ENCODE results near the gene RALBP1.
"Not testable (repeated sequence)": the region's sequence is repeated elsewhere in the genome, so short reads cannot be mapped to it uniquely, and the experiment has no call there.

The RALBP1 gene

DNA sequence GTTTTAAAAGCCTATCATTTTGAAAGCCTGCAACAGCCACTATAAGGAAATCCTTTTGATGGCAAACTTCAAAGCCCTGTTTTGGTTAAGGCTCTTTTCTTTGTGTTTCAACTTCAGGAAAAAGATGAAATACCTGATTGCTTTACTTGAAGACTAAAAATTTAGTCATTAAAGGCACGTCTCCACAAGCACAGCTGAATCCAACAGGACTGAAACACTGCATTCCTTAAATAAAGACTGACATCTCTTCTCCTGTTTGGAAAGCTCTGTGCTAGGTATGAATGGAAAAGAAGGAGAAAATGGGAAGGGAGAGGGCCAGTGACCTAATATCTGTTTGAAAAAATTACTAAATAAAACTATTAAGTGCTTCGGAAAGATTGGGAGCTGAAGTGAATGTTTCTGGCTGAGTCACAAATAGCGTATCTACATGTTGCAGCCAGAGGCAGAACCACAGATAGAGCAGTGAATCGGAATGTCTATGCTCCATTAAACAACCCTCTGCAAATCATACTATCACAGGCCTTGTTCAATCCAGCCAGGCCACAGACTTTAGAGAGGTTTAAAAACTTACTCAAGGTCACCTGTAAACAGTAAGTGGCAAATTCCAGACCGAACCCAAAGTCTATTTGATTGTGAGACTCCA lies 21.1 kb upstream of the RALBP1 start:
- no peak for DNase-seq (ENCODE audit: low spot score)

DNA sequence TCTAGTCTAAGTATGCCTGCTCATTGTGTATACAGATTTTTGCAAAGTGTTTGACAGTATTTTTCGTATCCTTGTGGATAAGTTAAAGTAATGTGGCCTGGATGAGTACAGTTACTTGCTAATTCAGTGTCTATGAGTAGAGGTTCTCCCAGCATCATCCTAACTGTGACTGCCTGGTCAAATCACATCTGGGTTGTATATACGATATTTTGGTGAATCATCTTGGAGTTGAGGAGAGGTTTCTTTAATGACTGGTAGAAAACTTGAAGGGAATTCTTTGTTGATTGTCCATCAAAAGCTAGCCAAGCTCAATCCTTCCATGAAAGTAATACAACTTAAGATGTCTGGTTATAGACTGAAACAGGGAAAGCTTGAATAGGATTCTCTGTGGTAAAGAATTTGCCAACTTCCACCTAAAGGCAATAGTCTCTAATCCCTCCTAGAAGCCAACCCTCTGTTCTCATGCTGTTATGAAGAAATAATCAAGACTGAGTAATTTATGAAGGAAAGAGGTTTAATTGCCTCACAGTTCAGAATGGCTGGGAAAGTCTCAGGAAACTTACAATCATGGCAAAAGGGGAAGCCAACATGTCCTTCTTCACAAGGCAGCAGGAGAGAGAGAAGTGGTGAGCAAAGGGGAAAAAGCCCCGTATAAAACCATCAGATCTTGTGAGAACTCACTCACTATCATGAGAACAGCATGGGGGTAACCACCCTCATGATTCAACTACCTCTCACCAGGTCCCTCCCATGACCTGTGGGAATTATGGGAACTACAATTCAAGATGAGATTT lies 19.4 kb upstream of the RALBP1 start:
- DNase-seq (ENCODE audit: low spot score), result no peak

DNA sequence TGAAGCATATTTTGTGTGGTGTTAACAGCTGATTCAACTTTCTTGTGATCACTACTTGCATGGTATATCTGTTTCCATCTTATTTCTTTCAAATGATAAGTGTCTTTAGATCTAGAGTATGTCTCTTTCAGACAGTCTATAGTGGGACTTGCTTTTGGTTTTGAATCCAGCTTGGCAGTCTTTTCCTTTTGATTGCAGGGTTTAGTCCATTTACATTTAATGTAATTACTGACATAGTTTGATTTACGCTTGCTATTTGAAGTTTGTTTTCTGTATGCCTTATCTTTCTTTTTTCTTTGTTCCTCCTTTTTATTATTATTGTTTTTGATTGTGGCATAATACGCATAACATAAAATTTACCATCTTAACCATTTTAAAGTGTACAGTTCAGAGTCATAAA lies 9.2 kb upstream of the RALBP1 start:
- no peak for DNase-seq (ENCODE audit: low spot score)

DNA sequence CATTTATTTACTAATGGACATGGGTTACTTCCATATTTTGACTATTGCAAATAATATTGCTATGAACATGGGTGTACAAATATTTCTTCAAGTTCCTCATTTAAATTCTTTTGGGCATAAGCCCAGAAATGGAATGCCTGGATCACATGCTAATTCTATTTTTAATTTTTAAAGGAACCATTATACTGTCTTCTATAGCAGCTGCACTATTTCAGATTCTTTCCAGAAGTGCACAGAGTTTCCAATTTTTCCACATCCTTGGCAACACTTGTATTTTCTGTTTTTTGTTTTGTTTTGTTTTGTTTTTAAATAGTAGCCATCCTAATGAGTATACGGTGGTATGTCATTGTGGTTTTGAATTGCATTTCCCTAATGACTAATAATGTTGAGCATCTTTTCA lies 8.5 kb upstream of the RALBP1 start:
- no peak for DNase-seq (ENCODE audit: low spot score)

DNA sequence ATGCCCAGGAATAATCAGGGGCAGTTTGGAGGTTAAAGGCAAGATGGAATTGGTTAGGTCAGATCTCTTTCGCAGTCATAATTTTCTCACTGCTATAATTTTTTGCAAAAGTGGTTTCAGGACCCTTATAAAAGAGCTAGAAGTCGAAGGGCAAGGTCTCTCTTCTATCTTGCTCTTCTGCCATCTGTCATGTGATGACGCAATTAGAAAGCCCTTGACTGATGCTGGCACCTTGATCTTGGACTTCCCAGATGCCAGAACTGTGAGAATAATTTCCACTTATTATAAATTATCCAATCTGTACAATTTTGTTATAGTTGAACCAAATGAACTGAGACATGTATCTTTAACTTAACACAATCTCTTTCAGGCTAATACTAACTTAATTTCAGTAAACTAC lies 6.3 kb upstream of the RALBP1 start:
- no peak for DNase-seq (ENCODE audit: low spot score)

DNA sequence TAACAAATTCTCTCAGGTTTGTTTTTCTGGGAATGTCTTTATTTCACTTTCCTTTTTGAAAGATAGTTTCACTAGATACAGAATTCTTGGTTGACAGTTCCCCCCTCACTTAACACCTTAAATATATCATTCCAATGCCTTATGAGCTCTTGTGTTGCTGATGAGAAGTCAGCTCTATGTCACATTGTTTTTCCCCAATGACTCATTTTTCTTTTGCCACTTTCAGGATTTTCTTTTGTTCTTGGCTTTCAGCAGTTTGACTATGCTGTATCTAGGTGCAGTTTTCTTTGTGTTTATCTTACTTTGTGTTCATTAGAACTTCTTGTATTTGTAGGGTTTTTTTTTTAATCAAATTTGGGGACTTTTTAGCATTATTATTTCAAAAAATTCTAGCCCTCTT lies 5.6 kb upstream of the RALBP1 start:
- no peak for DNase-seq (ENCODE audit: low spot score)

DNA sequence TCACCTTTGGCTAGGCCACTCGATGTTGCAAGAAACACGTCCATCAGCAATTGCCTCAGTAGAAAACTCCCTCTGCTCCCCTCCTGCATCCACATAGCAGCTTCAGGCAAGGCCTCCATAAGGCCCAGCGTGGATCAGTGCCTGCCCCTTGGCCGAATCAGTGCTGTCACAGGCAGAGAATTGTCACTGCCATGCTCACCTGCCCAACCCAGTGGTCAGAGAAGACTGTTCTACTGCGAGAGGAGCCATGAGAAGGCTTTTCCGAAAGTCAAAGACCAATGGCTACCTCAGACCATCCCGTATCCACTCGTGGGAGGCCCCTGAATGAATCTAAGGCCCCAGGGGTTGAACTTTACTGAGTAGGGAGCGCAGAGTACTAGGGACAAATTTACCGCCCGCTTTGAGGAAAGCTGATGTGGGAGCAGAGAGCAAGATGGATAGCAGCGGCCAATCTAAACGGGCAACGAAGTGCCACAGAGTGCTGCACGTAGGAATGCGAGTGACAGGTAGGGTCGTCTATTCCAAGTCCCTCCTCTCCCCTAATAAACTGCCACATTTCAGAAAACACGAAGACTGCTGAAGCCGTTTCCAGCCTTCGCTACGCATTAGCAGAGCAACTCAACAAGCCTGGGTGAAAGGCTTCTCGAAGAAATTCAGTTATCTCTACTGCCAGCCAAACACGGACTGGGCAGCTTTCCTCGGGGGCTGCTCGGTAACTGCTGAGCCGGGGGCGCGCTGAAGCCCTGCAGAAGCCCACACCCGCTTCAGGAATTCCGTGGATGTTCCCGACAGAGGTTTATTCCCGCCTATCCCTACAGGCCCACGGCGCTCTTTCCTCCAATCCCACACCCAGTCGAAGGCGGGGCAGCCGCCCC lies 968 bp upstream of the RALBP1 start:
- peak; percentile 76 for DNase-seq (ENCODE audit: low spot score)

DNA sequence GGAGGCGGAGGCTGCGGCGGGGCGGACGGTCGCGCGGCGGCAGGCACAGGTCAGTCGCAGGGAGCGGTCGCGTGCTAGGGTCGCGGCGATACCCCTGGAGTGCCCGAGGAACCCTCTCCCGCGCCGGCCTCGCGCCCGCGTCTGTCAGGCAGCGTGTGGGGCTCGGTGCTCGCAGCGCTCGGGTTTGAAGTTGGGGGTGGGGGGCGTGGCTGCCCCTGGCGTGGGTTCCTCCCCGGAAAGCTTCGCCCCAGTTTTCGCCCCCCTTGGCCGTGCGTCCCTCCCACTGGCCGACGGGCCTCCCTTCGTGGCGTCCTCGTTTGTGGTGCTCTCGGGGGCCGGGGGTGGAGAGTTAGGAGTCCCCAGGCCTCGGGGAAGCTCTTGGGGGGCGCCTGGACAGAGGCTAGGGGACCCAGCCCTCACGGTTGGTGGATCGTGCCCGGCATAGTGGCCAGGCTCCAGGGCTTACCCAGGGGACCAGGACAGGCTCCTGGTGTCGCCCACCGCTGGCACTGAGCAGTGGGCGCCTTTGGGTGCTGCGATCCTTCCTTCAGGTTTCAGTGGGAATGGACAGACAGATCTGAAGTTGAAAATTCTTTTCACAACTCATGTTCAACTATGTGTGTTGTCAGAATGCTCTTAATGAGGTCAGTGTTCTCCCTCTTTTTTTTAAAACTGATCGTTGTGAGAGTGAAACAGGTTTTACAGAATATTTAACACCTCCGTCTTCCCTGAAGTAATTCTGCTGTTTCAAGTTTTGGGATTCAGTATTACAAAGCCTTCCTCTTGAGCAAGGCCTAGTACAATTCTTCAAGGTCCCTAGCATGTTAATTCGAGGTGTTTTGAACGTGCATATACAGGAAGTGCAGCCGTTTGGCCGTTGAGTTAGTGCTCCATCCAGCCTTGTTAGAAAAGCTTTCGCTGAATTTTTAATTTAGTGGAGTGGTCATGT lies 604 bp downstream of the RALBP1 start:
- peak; percentile 51 for DNase-seq (ENCODE audit: low spot score)

DNA sequence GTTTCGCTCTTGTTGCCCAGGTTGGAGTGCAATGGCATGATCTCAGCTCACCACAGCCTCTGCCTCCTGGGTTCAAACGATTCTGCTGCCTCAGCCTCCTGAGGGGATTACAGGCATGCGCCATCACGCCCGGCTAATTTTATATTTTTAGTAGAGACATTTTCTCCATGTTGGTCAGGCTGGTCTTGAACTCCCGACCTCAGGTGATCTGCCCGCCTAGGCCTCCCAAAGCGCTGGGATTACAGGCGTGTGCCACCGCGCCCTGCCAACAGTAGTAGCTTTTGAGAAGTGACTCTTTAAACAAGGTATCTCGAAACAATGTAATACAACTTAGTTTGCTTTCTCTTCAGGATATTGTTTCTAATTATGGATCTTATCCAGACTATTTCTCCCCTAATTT lies 1.6 kb downstream of the RALBP1 start:
- not testable (repeated sequence) for DNase-seq (ENCODE audit: low spot score)

DNA sequence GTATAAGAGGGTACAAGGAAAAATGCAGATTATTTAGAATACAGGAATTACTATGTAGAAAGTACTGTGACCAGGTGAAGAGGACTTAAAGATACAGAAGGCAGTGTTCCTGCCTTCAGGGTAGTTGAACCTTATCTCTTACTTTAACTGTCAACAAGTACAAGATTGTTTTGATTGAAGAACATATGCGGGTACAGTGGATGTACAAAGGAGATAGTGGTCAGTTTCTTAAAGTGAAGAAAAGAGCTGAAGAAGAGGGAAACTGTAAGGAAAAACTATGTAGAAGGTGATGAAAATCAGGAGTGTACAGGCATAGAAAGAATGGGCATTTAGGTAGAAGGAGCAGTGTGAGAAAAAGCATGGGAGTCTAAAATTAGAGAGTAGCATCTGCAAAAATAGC lies 2.2 kb downstream of the RALBP1 start:
- DNase-seq (ENCODE audit: low spot score), result no peak

DNA sequence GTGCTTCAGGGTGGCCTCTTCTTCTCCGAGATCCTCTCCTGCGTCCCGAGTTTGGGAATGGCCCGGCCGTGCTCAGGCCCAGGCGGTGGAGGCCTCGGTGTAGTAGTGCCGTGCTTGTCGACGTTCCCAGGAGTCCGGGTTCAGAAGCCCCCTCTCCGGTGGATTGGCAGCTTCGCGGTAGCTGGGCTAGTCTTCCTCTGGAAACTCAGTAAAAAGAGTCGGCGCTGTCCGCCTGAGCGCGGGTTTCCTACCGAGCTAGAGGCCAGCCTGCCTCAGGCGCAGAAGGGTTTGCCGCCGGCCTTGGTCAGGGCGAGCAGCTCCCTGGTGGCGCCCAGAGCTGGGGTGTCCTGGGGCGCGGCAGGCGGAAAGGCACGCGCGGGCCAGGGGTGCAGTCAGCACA lies 3.2 kb downstream of the RALBP1 start:
- no peak for DNase-seq (ENCODE audit: low spot score)

DNA sequence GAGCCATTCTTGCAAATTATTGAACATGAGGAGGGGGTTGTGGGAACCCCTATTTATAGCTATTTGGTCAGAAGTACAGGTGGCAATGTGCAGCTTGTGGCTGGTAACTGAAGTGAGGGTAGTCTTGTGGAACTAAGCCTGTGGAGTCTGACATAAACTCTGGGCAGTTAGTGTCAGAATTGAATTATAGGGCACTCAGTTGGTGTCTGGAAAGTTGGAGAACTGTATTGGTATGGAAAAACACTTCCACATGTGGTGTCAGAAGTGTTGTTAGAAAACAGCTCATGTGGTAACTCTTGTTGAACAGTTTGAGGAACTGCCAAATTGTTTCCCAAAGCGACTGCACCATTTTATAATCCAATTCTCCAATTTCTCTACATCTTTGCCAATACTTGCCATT lies 7.5 kb downstream of the RALBP1 start:
- DNase-seq (ENCODE audit: low spot score), result no peak

DNA sequence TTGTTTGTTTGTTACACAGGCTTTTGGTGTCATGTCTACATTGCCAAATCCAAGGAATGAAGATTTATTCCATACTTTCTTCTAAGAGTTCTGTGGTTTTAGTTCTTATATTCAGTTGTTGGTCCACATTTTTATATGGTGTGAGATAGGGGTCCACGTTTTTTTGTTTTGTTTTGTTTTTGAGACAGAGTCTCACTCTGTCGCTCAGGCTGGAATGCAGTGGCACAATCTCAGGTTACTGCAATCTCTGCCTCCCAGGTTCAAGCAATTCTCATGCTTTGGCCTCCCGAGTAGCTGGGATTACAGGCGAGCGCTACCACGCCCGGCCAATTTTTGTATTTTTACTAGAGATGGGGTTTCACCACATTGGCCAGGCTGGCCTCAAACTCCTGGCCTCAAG lies 8.2 kb downstream of the RALBP1 start:
- DNase-seq (ENCODE audit: low spot score), result no peak

DNA sequence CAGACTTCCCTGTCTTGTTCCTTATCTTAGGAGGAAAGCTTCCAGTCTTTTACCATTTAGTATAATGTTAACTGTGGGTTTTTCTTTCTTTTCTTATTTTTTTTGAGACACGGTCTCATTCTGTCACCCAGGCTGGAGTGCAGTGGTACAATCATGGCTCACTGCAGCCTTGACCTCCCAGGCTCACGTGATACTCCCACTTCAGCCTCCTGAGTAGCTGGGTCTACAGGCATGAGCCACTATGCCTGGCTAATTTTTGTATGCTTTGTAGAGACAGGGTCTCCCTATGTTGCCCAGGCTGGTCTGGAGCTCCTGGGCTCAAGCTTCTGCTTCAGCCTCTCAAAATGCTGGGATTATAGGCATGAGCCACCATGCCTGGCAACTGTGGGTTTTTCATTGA lies 9.5 kb downstream of the RALBP1 start:
- not testable (repeated sequence) for DNase-seq (ENCODE audit: low spot score)

DNA sequence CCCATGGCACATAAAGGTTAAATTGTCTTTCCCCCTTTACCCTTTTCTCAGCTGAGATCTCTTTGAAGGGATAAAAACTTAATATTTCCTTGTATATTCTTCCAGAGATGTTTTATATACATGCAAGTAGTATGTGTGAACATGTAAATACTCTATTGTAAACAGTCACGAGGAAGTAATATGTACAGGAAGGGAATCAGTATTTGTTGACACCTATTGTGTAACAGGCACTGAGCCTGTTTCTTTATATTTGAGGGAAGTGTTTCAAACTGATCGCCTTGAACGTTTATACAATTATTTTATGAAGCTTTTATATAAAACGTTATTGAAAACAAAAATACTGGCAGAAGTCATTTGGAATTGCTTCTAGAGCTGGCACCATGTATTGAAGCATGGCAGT lies 13.2 kb downstream of the RALBP1 start:
- no peak for DNase-seq (ENCODE audit: low spot score)

DNA sequence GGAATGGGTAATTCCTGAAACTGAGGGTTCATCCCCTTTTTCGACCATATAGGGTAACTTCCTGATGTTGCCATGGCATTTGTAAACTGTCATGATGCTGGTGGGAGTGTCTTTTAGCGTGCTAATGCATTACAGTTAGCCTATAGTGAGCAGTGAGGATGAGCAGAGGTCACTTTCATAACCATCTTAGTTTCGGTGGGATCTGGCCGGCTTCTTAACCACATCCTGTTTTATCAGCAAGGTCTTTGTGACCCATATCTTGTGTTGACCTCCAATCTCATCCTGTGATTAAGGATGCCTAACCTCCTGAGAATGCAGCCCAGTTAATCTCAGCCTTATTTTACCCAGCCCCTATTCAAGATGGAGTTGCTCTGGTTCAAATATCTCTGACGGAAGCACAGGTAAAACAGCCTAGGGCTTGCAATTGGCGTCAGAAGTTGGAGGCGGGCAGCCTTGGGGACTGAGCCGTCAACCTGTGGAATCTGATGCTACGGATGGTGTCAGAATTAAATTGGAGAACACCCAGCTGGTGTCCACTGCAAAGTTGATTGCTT lies 19.5 kb downstream of the RALBP1 start:
- DNase-seq (ENCODE audit: low spot score), result no peak

DNA sequence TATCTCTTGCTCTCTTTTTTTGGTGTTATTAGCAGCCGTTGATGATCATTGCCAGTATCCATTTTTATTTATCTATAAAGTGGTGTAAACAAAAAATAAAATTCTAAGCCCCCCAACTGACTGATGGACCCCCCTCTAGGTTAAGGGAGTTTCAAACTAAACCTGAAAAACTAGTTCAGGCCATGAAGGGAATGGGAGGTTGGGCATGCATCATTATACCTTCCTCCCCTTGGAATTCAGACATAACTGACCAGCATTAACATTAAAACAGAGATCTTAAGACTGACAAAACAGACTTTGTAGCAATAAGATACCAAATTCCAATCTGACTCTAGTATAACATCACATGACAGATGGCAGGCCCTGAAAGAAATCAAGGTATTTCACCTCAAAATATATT lies 20.2 kb downstream of the RALBP1 start:
- DNase-seq (ENCODE audit: low spot score), result no peak

DNA sequence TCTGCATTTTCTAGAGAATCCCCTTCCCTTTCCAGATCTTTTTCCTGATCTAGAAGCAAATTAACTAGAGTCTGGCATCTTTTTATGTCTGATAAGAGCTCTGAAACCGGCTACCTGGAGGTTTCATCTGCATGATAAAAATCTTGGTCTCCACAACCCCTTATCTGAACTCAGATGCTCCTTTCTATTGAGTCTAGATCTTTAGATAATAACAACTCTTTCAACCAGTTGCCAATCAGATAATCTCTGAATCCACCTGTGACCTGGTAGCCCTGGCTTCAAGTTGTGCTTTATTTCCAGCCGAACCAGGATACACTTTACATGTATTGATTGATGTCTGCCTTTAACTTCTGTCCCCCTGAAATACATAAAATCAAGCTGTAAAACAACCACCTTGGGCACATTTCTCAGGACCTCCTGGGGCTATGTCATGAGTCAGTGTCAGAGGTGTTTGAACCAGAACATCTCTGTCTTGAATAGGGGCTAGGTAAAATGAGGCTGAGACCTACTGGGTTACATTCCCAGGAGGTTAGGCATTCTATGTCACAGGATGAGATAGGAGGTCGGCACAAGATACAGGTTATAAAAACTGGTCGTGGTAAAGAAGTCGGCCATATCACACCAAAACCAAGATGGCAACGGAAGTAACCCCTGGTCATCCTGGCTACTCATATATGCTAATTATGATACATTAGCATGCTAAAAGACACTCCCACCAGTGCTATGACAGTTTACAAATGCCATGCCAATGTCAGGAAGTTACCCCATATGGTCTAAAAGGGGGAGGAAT lies 20.8 kb downstream of the RALBP1 start:
- DNase-seq (ENCODE audit: low spot score), result no peak

DNA sequence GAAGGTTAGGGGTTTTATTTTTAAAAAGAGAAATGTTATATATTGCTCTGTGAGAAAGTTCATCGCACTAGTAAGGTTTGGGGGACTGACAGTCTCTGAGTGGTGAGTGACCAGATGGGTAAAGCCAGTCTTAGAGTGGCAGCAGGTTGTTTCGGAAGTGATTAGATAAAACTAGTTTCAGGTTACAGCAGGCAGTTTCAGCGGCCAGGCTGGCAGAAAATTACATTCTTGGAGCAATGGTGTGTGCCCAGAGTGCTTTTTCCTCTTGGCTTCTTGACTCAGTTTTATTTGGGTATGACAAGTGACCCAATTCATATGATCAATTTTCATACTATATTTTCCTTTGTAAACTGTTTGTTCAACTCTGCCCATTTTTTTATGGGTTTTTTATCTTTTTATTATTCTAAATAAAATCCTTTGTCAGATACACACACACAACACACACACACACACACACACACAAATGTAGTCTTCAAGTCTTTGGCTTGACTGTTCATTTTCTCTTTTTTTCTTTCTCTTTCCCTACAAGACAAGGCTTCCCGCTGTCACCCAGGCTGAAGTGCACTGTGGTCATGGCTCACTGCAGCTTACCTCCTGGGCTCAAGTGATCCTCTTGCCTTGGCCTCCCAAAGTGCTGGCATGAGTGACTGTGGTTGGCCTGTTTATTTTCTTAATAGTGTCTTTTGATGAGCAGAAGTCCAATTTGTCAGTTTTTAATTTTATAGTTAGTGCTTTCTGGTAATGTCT lies 30.9 kb downstream of the RALBP1 start:
- no peak for DNase-seq (ENCODE audit: low spot score)

DNA sequence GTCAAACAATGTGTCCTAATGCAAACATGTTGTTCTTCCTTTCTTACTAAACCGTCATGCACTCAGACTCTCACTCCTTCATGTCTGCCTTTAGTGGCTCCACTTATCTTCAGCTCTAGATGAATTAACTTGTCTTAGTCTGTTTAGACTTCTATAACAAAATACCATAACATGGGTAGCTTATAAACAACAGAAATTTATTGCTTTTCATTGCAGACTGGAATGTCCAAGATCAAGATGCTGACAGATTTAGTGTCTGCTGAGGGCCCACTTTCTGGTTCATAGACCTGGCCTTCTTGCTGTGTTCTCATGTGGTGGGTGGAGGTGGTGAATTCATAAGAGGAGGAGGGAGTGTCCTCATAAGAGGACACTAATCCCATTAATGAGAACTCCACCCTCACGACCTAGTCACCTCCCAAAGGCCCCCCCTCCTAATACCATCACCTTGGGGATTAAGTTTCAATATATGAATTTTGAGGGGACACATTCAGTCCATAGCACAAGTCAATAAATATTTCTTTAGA lies 32.3 kb downstream of the RALBP1 start:
- no peak for DNase-seq (ENCODE audit: low spot score)

Data from AG08396 (cell line).